Measurements from ENCODE around the gene NRXN3. TPM values are rescaled to one million over a fixed set of nuclear protein-coding genes. Genes with fewer than 3 reads are reported as not detected.

NRXN3 gene
- total RNA-seq, 1 experiment from 2014 or later: not detected

DNA sequence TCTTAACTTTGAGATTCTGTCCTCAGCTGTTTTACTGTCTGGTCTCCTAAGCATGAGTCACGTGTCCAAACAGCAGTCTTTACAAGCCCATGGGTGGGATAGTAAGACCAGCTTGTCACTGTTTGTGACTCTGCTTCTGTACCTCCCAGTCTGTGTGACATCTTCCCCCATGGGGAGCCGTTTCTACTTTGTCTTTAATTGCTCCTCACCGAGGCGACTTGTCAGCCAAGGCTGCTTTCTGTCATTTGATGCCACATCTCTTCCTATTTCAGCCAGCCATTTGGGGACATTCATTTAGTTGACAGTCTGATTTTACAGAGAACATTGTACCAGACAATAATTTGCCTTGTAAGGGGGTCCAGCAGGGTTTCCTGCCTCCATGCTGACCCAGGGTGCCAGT is 534.8 kb downstream of the NRXN3 start:
- no peak overlapping the region for H3K4me3 ChIP-seq (replicated peaks in 1 of 2; ENCODE audit: low read depth in 1 of 2, low read length in 2 of 2)
- no peak for ATAC-seq
- intact Hi-C loops (cut with micrococcal nuclease): no loop called here
- ChIA-PET CTCF (no interaction called here), POLR2A (no interaction called here), RAD21 (ENCODE audit: low non-redundant PET in 1 of 2, low total read pairs in 2 of 2, uncharacterized antibody in 2 of 2, unreplicated experiment in 2 of 2) (no interaction called here)
- H3K9me3 ChIP-seq (ENCODE audit: control insufficient read depth in 1 of 2, insufficient read depth in 1 of 2, low read depth in 1 of 2, low read length in 2 of 2): no peaks in the 10 kb centered on the region; a peak in 1 of 4 replicates
- no peak overlapping the region for H2AFZ ChIP-seq (ENCODE audit: low read depth, low read length, poor library complexity, severe bottlenecking)
- DNase-seq (ENCODE audit: low read depth, low spot score): no peak
- no peak overlapping the region for H3K27ac ChIP-seq (ENCODE audit: low read depth, low read length)
- no peak overlapping the region for H3K4me2 ChIP-seq (ENCODE audit: low read length)
- H3K9me2 ChIP-seq (ENCODE audit: insufficient read depth): no peaks in the 10 kb centered on the region
- no TSS peak for BruUV-seq (replicated peaks)
- no peaks in the 10 kb centered on the region for H3K79me2 ChIP-seq (ENCODE audit: insufficient read depth, low read length)
- H3K36me3 ChIP-seq (ENCODE audit: control insufficient read depth in 1 of 2, insufficient read depth in 2 of 2, low read length in 2 of 2): no peaks in the 10 kb centered on the region
- TF ChIP-seq SIN3A (IDR thresholded peaks at IDR 0.05; ENCODE audit: low read depth) (no peak), ELF1 (IDR thresholded peaks at IDR 0.05; ENCODE audit: borderline replicate concordance, low read depth) (no peak), TCF7L2 (IDR thresholded peaks at IDR 0.05; ENCODE audit: borderline replicate concordance, extremely low read depth, insufficient read depth, insufficient read length) (no peak), SRF (IDR thresholded peaks at IDR 0.05; ENCODE audit: low read depth) (no peak), EZH2 (IDR thresholded peaks at IDR 0.05) (no peak), CBX3 (IDR thresholded peaks at IDR 0.05; ENCODE audit: low read depth) (no peak), EGR1 (IDR thresholded peaks at IDR 0.05; ENCODE audit: low read depth) (no peak), FOSL1 (IDR thresholded peaks at IDR 0.05; ENCODE audit: low read depth) (no peak), ZNF274 (IDR thresholded peaks at IDR 0.05; ENCODE audit: low read depth, low read length) (no peak), EZH2phosphoT487 (IDR thresholded peaks at IDR 0.05; ENCODE audit: borderline replicate concordance) (no peak), CEBPB (IDR thresholded peaks at IDR 0.05; ENCODE audit: low read depth) (no peak)
- TF ChIP-seq, protein P1, sequence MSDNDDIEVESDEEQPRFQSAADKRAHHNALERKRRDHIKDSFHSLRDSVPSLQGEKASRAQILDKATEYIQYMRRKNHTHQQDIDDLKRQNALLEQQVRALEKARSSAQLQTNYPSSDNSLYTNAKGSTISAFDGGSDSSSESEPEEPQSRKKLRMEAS (IDR thresholded peaks at IDR 0.05): no peak
- TF ChIP-seq, protein P2, sequence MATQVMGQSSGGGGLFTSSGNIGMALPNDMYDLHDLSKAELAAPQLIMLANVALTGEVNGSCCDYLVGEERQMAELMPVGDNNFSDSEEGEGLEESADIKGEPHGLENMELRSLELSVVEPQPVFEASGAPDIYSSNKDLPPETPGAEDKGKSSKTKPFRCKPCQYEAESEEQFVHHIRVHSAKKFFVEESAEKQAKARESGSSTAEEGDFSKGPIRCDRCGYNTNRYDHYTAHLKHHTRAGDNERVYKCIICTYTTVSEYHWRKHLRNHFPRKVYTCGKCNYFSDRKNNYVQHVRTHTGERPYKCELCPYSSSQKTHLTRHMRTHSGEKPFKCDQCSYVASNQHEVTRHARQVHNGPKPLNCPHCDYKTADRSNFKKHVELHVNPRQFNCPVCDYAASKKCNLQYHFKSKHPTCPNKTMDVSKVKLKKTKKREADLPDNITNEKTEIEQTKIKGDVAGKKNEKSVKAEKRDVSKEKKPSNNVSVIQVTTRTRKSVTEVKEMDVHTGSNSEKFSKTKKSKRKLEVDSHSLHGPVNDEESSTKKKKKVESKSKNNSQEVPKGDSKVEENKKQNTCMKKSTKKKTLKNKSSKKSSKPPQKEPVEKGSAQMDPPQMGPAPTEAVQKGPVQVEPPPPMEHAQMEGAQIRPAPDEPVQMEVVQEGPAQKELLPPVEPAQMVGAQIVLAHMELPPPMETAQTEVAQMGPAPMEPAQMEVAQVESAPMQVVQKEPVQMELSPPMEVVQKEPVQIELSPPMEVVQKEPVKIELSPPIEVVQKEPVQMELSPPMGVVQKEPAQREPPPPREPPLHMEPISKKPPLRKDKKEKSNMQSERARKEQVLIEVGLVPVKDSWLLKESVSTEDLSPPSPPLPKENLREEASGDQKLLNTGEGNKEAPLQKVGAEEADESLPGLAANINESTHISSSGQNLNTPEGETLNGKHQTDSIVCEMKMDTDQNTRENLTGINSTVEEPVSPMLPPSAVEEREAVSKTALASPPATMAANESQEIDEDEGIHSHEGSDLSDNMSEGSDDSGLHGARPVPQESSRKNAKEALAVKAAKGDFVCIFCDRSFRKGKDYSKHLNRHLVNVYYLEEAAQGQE (IDR thresholded peaks at IDR 0.05; ENCODE audit: low read depth): no peak
- TF ChIP-seq, protein P3, sequence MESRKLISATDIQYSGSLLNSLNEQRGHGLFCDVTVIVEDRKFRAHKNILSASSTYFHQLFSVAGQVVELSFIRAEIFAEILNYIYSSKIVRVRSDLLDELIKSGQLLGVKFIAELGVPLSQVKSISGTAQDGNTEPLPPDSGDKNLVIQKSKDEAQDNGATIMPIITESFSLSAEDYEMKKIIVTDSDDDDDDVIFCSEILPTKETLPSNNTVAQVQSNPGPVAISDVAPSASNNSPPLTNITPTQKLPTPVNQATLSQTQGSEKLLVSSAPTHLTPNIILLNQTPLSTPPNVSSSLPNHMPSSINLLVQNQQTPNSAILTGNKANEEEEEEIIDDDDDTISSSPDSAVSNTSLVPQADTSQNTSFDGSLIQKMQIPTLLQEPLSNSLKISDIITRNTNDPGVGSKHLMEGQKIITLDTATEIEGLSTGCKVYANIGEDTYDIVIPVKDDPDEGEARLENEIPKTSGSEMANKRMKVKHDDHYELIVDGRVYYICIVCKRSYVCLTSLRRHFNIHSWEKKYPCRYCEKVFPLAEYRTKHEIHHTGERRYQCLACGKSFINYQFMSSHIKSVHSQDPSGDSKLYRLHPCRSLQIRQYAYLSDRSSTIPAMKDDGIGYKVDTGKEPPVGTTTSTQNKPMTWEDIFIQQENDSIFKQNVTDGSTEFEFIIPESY (IDR thresholded peaks at IDR 0.05; ENCODE audit: extremely low read depth, insufficient replicate concordance, low read length): no peak
- TF ChIP-seq, protein P4, sequence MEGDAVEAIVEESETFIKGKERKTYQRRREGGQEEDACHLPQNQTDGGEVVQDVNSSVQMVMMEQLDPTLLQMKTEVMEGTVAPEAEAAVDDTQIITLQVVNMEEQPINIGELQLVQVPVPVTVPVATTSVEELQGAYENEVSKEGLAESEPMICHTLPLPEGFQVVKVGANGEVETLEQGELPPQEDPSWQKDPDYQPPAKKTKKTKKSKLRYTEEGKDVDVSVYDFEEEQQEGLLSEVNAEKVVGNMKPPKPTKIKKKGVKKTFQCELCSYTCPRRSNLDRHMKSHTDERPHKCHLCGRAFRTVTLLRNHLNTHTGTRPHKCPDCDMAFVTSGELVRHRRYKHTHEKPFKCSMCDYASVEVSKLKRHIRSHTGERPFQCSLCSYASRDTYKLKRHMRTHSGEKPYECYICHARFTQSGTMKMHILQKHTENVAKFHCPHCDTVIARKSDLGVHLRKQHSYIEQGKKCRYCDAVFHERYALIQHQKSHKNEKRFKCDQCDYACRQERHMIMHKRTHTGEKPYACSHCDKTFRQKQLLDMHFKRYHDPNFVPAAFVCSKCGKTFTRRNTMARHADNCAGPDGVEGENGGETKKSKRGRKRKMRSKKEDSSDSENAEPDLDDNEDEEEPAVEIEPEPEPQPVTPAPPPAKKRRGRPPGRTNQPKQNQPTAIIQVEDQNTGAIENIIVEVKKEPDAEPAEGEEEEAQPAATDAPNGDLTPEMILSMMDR (IDR thresholded peaks at IDR 0.05 in 2 of 3, conservative IDR thresholded peaks at IDR 0.05 in 1 of 3; ENCODE audit: borderline replicate concordance in 1 of 3, insufficient read depth in 1 of 3, low read depth in 2 of 3, low read length in 2 of 3): no peak
- no peaks in the 10 kb centered on the region for H3K4me1 ChIP-seq (ENCODE audit: control insufficient read depth in 1 of 2, insufficient read depth in 2 of 2, low read length in 2 of 2)
- H3K27me3 ChIP-seq (ENCODE audit: insufficient read depth, low read length): no peaks in the 10 kb centered on the region
- H4K20me1 ChIP-seq (ENCODE audit: insufficient read depth): no peaks in the 10 kb centered on the region
- H3K9ac ChIP-seq (ENCODE audit: low read length): no peak overlapping the region

Data from HCT116 (cell line).